Adrenal gland (tissue), 12 donors: ENCODE measurements around the gene NODAL. TPM values are rescaled to one million over a fixed set of nuclear protein-coding genes. Genes with fewer than 3 reads are reported as not detected.

Experiments
- DNase-seq, 7 donors: peaks; one replicate each; pipeline ENCODE4 v3.0.0-alpha.2; 2019 to 2020
- H3K27ac ChIP-seq, 5 donors: fragments of 200-600 bp; sonication (generic) in 4 of 5; 1 replicate in 3 of 5; 2 replicates in 2 of 5; pipeline versions ENCODE4 v1.5.1 to v1.8.0; 2016 to 2020; ENCODE audit warnings: mild to moderate bottlenecking in 1 of 5
- H3K27me3 ChIP-seq: fragments of 200-600 bp; 2 replicates; pipeline ENCODE4 v1.8.0; 2021
- H3K36me3 ChIP-seq, 2 donors: fragments of 200-600 bp; replicated peaks in 1 of 2; 1 replicate in 1 of 2; 2 replicates in 1 of 2; pipeline versions ENCODE4 v1.5.1 to v1.8.0; 2018 to 2022
- H3K4me1 ChIP-seq, 2 donors: fragments of 200-600 bp; replicated peaks in 1 of 2; 1 replicate in 1 of 2; 2 replicates in 1 of 2; pipeline versions ENCODE4 v1.5.1 to v1.8.0; 2018 to 2021
- H3K4me3 ChIP-seq, 4 donors: fragments of 200-600 bp; sonication (generic) in 3 of 4; one replicate each; pipeline ENCODE4 v1.5.1; 2016 to 2018
- H3K9me3 ChIP-seq, 3 donors: fragments of 200-600 bp; sonication (generic) in 1 of 3; replicated peaks in 1 of 3; 1 replicate in 2 of 3; 2 replicates in 1 of 3; pipeline versions ENCODE4 v1.5.1 to v1.8.0; 2016 to 2021
- CTCF ChIP-seq, 6 experiments: fragments of 450-650 bp in 4 of 6; fragments of 200-600 bp in 2 of 6; sonication (generic) in 1 of 6; IDR thresholded peaks; 1 replicate in 5 of 6; 2 replicates in 1 of 6; pipeline versions ENCODE4 v1.5.1 to v1.8.0; 2016 to 2021; ENCODE audit warnings: antibody characterized with exemption in 6 of 6, mild to moderate bottlenecking in 2 of 6, moderate library complexity in 1 of 6
- POLR2A ChIP-seq, 2 donors: fragments of 450-650 bp; IDR thresholded peaks; one replicate each; pipeline ENCODE4 v1.6.1; 2017; ENCODE audit warnings: antibody characterized with exemption in 2 of 2, mild to moderate bottlenecking in 2 of 2, moderate library complexity in 1 of 2
- WGBS, 4 donors: extraction: QIAGEN DNeasy Blood & Tissue Kit in 2 of 4; methylation state at CpG; one replicate each; pipeline versions ENCODE4 v1.1.5 to v1.1.7; 2013 to 2017; 5-methylcytosine and 5-hydroxymethylcytosine counted together
- intact Hi-C, 2 donors: fragments of 100-400 bp; cut with DNase I; formaldehyde crosslinking; loops; one replicate each; pipeline versions ENCODE4 v1.14.1 to v1.15.0; 2022 to 2023
- polyA plus RNA-seq, 3 donors: library from polyadenylated mRNA; stranded (reverse); fragments of 200-250 nt in 2 of 3; fragments of 350-450 nt in 1 of 3; fragmentation: Illumina TruSeq in 1 of 3; extraction: RNeasy Lipid Tissue Mini Kit (QIAGEN cat#74804) in 1 of 3; gene quantifications; one replicate each; pipeline ENCODE4 v1.2.3, GENCODE V29; 2013 to 2014
- total RNA-seq, 9 donors: library from RNA; depleted of rRNA in 4 of 9; stranded (reverse); fragments of >200 nt in 4 of 9; fragments of 120-200 nt in 1 of 9; fragmentation: NEBNext Ultra II Directional in 1 of 9; extraction: Animal tissue kit (Norgen Biotek cat#: 25700) in 1 of 9; gene quantifications; one replicate each; pipeline versions ENCODE4 v1.1.0 to v1.2.4, GENCODE V29; 2013 to 2023
- donor health status: healthy with polysubstance abuse.
- donor health status: Bipolar disorder and iron deficiency.
- donor health status: DM: yes; HTN: yes; CAD: no.
- donor health status: DM: no; HTN: no; CAD: no.
- donor health status: DM: no; HTN: no; CAD: no.
- donor health status: DM: yes; HTN: yes; CAD: no.

Gene NODAL
- total and polyA plus RNA-seq, 12 donors: not detected

- H3K36me3 ChIP-seq: no peaks in the 10 kb centered on the region
- intact Hi-C loops: loop anchor here in 1 of 2 donors (10.0 kb wide), 1 partner anchor 277 kb away; no protein-coding TSS in a partner anchor
- DNase-seq: no peak
- H3K4me3 ChIP-seq: peak overlapping the region in 1 of 4 donors; percentile 75
- H3K9me3 ChIP-seq: no peaks in the 10 kb centered on the region
- peaks cover 10 to 28% of the 10 kb centered on the region in 2 donors for H3K4me1 ChIP-seq
- no peaks in the 10 kb centered on the region for H3K27me3 ChIP-seq
- 10 to 44% (median 11%) methylated on average over 4 to 27 of the region's 27 CpGs for WGBS, 4 donors
- TF ChIP-seq POLR2A (IDR thresholded peaks at IDR 0.05) (no peak), CTCF (IDR thresholded peaks at IDR 0.05) (no peak)
- peak overlapping the region in 1 of 5 donors; percentile 85 for H3K27ac ChIP-seq
Measured at GRCh38 chr10:70477661-70478162, 36.2 kb upstream of the NODAL start.

GRCh38 chr10:70476249-70477035 is 35.0 kb upstream of the NODAL start:
- DNase-seq: no peak
- intact Hi-C loops: loop anchor here in 1 of 2 donors (10.0 kb wide), 1 partner anchor 278 kb away; no protein-coding TSS in a partner anchor
- Histone ChIP-seq H3K27me3 (no peaks in the 10 kb centered on the region), H3K9me3 (no peaks in the 10 kb centered on the region), H3K27ac (no peak overlapping the region), H3K4me3 (no peak overlapping the region), H3K4me1 (peaks cover 10 to 18% of the 10 kb centered on the region in 2 donors), H3K36me3 (no peaks in the 10 kb centered on the region)
- TF ChIP-seq POLR2A (IDR thresholded peaks at IDR 0.05) (no peak), CTCF (IDR thresholded peaks at IDR 0.05) (no peak)
- 71 to 85% (median 73%) methylated on average over 6 to 7 of the region's 7 CpGs for WGBS, 4 donors

- DNase-seq: no peak
- H3K4me3 ChIP-seq: no peak overlapping the region
- intact Hi-C loops: loop anchor here in 1 of 2 donors (10.0 kb wide), 1 partner anchor 279 kb away; no protein-coding TSS in a partner anchor
- H3K4me1 ChIP-seq: peaks cover 10 to 14% of the 10 kb centered on the region in 2 donors
- H3K9me3 ChIP-seq: no peaks in the 10 kb centered on the region
- TF ChIP-seq POLR2A (IDR thresholded peaks at IDR 0.05): no peak
- TF ChIP-seq CTCF (IDR thresholded peaks at IDR 0.05): no peak
- 84 to 91% (median 90%) methylated on average over 8 of the region's 8 CpGs for WGBS, 4 donors
- H3K27me3 ChIP-seq: no peaks in the 10 kb centered on the region
- no peak overlapping the region for H3K27ac ChIP-seq
- H3K36me3 ChIP-seq: no peaks in the 10 kb centered on the region
Measured at GRCh38 chr10:70475661-70476060, 34.2 kb upstream of the NODAL start.

DNA sequence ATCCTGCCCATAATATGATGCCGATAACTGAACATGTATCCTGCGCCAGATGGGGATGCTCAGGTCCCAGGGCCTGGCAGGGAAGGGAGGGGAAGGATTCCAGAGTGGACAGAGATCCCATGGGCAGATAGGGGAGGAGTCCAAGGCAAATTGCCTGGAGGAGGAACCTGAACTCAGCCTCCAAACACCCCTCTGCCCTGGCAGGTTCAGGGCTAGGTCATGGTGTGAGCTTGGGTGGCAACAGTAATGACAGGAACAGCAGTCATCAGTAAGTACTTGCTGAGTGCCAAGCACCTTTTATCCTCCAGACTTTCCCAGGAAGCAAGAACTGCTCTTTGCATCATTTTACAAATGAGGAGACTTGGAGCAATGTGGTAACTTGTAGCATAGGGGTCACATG is 33.3 kb upstream of the NODAL start:
- H3K36me3 ChIP-seq: no peaks in the 10 kb centered on the region
- no peaks in the 10 kb centered on the region for H3K9me3 ChIP-seq
- peaks cover 10 to 14% of the 10 kb centered on the region in 2 donors for H3K4me1 ChIP-seq
- H3K27ac ChIP-seq: no peak overlapping the region
- no peak for DNase-seq
- intact Hi-C loops: loop anchor here in 1 of 2 donors (10.0 kb wide), 1 partner anchor 280 kb away; no protein-coding TSS in a partner anchor
- no peak overlapping the region for H3K4me3 ChIP-seq
- no peak for TF ChIP-seq CTCF (IDR thresholded peaks at IDR 0.05)
- TF ChIP-seq POLR2A (IDR thresholded peaks at IDR 0.05): no peak
- WGBS, 4 donors: 89 to 91% (median 90%) methylated on average over 2 of the region's 2 CpGs
- no peaks in the 10 kb centered on the region for H3K27me3 ChIP-seq
